ENCODE data around the gene CAMTA1.

CAMTA1 gene

DNA sequence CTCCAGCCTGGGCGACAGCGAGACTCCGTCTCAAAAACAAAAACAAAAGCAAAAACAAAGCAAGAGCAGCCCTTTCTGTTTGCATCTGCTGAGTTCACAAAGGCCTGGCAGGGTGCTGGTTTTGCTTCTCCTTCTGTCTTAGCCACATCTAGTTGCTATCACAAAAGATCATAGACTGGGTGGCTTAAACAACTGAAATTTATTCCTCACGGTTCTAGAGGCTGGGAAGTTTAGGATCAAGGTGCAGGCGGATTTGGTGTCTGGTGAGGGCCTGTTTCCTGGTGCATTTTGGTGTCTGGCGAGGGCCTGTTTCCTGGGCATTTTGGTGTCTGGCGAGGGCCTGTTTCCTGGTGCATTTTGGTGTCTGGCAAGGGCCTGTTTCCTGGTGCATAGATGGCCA is 471.3 kb downstream of the CAMTA1 start:
- DNase-seq (ENCODE audit: low spot score): no peak

DNA sequence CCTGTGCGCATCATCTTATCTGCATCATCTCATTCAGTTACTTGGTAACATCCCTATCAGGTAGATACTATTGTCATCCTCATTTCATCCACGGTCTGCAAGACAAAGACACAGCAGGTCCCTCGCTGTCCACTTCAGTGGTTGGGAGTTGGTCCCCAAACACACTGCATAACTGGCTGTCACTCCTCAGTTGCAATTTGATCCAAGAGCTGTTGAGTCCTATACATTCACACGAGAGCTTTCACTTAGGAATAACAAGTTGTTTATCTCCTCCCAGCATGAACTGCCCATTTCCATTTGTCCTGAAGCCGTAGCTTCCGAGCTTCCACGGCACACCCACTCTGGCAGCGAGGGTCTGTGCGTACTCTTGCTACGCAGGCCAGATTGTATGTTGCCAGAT is 472.0 kb downstream of the CAMTA1 start:
- DNase-seq (ENCODE audit: low spot score): no peak

DNA sequence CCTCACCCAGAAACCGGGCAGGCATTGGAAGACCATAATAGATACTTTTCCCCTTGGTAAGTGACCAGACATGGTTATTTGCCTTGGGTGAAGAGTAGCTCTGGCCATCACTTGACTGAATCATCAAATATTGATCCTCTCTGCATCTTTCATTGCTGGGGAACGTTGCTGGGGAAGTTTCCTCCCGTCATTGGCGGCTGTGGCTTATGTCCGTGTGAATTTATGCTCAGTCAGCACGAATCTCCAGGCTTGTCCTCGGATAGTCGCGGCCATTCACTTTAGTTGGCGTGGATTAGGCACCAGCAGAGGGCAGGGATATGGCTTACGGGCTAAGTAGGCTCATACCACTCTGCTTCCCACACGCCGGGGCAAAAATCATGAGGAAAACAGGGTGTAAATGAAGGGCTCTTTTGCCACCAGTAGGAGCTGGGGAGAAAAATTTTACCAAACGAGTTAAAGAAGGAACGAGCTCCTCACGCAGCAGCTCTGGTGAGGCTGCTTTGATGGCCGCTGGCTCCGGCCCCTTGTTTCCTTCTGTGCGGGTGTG is 473.4 kb downstream of the CAMTA1 start:
- DNase-seq (ENCODE audit: low spot score): no peak

DNA sequence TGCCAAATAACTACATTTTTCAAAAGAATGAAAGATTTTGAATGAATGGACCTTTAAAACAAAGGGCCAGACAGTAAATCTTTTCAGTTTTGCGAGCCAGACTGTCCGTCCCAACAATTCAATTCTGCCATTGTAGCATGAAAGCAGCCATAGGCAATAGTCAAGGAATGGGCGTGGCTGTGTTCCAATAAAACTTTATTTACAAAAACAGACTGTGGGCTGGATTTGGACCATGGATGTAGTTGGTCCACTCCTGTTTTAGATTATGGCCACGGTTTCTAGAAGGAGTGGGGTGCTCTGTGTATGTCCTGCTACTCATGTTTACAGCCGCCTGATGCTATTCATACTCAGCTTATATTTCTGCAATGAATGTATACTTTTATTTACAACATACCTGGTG is 474.7 kb downstream of the CAMTA1 start:
- no peak for DNase-seq (ENCODE audit: low spot score)

DNA sequence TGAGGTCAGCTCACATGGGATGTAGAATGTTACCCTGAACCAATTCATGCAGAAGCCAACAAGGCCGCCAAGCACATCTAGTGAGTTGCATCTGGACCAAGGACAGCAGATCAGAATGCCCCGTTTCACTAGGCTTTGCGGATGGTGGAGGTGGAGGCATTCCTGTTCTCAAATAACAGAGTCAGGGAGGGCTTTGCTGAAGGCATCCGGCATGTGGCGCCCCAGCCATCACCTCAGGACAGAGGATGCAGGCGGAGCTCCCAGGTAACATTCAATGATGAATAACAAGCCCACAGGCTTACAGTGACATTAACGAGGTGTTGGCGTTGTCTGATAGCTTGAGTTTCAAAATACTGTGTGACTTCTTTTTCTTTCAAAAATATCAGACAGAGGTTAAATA is 476.2 kb downstream of the CAMTA1 start:
- DNase-seq (ENCODE audit: low spot score): no peak

DNA sequence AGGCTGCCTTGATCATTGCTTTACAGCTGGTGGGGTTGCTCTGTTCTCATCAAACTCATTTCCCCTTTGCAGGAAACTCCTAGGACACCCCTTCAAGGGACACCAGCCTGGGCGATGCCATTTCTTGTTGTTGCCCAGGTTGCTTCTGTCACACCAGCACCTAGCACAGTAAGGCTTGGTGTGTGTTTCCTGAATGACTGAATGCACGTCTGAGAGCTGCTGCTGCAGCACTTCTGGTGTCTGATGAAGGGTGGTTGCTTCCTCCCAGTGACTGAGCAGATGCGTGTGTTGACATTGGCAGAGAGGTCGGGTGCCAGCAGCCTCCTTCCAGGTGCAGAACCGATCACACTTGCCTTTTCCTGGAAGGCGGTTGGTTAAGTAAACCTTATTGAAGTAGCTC is 477.4 kb downstream of the CAMTA1 start:
- no peak for DNase-seq (ENCODE audit: low spot score)

DNA sequence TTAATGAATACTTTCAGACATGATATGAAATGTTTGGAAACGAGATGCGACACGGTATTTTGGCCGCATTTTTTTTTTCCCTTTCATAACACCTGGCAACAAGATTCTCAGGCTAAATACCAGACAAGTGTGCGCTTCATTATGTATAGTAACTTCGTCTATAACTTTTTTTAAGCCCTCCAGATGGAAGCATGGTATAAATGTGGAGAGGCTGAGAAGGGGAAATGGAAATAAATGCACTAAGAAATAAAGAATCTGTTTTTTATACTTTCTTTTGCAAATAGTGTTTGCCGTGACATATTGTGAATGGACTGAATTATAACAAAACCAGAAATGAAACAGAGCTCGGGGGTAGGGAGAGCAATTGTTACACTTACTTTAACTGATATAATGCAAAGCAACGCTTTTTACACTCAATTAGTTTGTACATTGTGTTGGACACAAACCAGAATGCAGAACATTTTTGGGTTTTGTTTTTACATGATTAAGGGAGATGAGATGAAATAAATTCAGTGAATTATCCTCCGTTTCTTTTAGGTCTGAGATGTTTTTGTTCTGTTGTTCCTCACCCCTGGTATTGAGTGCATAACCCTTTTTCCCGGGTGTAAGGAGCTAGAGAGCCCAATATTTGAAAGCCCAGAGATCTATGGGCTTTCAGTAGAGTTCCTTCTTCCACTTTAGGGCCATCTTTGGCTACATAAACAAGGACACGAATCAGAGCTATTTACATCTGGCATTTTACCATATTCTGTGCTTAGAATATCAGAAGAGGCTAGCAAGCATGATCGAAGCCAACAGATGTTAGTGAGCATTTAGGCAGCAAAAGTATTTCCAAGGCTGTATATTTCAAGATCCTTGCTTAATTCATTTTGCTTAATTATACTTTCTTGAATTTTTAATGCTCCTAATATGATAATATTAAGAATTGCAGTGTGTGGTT is 478.0 kb downstream of the CAMTA1 start:
- DNase-seq (ENCODE audit: low spot score): no peak

DNA sequence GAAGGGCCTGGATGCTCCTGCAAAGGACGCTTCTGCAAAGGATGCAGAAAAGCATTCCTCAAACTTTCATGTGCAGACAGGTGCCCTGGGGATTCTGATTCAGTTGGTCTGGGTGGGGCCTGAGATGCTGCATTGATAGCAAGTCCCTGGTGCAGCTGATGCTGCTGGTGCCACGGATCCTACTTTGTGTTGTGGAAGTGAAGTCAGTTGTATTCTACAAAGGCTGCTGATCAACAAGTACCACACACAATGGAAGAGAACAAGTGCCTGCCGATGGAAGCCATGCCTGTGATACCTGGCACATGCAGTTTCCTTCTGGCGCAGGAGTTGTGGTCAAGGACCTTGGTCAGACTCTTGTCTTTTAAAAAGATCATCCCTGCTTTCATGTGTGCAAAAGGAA is 478.8 kb downstream of the CAMTA1 start:
- DNase-seq (ENCODE audit: low spot score): no peak

DNA sequence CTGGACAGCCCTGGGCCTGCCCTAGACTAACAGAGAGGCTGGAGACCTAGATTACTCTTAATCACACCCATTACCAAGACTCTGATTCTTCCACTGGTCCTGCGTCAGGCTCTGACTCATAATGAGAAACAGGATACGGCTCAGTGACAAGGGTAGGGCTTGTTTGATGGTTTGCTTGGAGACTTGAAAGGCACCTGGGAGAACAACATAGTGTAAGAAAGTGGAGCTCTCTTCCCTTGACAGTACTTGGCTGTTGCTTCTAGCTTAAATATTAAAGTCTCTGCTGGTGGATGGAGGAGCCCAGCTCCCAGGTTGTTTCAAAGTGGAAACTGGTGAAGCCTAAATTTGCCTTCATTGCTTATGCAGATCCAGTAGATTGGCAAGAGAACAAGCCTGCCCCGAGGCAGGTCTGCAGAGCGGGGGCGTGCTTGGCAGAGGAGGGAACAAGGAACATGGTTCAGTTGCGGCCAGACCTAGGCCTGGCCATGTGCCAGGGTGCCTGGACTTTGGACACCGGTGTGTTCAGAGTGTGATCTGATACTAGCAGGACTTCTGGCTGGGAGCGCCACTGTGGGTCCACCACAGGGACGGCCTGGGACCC is 480.6 kb downstream of the CAMTA1 start:
- no peak for DNase-seq (ENCODE audit: low spot score)

DNA sequence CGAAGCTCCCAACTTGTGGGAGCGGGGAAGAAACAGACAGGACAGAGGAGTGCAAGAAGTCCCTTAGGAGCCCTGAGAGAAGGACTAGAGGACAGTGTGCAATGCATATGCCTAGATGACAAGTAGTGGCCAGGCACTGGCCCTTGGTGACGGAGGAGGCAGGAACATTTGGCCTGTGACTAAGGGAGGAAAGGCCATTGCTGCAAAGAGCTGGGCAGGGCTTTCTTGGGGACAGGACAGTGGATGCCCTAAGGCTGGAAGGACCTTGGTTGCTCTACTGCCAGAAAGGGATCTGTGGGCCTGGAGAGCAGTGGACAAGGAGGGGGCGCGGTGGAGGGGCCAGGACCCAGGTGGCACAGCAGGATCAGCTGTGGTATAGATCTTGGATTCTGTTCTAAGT is 481.3 kb downstream of the CAMTA1 start:
- no peak for DNase-seq (ENCODE audit: low spot score)

DNA sequence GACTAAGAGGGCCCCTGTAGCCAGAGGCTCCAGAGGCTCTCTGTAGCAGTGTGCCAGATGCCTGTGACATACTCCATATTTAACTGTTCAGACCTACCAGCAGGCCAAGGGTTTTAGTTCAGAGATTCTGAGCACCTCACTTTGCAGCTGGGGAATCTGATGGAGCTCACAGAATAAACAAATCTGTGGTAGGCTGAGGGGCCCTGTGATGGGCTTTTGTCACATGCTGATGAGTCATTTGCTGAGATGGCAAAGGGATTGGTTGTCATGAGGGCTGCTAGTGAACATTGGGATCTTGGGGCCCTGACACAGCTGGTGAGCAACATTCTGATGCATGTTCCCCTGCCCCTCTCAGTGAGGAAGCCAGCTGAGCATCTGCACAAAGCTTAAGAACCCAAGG is 482.2 kb downstream of the CAMTA1 start:
- no peak for DNase-seq (ENCODE audit: low spot score)

DNA sequence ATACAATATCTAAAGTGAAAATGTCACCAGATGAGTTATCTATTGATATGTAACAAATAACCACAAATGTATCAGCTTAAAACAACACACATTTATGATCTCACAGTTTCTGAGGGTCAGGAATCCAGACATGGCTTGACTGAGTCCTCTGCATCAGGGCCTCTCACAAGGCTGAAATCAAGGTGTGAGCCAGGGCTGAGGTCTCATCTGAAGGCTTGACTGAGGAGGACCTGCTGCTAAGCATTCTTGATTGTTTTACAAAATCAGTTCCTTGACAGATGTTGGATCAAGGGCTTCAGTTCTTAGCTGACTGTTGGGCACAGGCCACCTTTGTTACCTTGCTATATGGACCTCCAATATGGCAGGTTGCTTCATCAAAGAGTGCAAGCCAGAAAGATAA is 483.7 kb downstream of the CAMTA1 start:
- DNase-seq (ENCODE audit: low spot score): no peak

DNA sequence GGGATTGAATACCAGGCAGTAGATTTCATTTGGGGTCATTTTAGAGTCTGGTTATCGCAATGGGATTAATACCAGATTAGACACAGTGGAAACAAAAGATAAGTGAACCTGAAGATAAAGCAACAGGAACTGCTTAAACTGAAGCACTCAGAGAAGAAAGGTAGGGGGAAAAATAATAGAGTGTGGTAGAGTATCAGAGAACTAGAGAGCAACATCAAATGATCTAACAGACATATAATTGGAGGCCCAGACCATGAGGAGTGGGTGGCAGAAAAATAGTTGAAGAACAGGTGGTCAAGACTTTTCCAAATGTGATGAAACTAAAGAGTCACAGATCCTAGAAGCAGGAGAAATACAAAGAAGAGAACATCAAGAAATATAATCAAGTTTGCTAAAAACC is 484.3 kb downstream of the CAMTA1 start:
- no peak for DNase-seq (ENCODE audit: low spot score)

DNA sequence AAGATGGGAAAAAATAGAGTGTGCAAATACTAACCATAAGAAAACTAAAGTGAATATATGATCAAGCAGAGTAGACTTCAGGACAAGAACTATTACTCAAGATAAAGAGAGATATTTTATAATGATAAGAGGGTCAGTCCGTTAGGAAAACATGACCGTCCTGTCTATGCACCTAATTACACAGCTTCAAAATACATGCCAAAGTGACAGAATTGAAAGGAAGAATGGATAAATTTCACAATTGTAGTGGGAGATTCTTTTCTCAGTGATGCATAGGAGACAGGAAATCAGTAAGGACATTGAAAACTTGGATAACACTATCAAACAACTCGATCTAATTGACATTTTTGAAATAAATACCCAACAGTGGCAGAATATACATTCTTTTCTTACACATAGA is 489.0 kb downstream of the CAMTA1 start:
- no peak for DNase-seq (ENCODE audit: low spot score)

DNA sequence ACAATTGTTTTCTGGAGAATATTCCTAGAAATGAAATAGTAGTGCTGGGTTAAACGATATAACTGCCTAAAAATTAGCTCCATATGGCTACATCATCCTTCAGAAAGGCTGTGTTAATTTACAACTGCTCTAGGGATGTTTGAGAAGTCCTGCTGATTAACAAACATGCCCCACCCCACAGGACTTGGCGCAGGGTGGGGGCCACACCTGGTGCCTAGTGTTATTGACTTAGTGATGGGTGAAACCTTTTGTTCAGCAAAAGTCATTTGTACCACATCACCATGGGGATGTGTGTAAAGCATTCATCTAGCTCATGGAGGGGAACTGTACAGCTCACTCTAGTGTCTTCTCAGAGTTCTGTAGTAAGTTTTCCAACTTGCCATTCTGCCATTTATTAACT is 492.8 kb downstream of the CAMTA1 start:
- DNase-seq (ENCODE audit: low spot score): no peak

DNA sequence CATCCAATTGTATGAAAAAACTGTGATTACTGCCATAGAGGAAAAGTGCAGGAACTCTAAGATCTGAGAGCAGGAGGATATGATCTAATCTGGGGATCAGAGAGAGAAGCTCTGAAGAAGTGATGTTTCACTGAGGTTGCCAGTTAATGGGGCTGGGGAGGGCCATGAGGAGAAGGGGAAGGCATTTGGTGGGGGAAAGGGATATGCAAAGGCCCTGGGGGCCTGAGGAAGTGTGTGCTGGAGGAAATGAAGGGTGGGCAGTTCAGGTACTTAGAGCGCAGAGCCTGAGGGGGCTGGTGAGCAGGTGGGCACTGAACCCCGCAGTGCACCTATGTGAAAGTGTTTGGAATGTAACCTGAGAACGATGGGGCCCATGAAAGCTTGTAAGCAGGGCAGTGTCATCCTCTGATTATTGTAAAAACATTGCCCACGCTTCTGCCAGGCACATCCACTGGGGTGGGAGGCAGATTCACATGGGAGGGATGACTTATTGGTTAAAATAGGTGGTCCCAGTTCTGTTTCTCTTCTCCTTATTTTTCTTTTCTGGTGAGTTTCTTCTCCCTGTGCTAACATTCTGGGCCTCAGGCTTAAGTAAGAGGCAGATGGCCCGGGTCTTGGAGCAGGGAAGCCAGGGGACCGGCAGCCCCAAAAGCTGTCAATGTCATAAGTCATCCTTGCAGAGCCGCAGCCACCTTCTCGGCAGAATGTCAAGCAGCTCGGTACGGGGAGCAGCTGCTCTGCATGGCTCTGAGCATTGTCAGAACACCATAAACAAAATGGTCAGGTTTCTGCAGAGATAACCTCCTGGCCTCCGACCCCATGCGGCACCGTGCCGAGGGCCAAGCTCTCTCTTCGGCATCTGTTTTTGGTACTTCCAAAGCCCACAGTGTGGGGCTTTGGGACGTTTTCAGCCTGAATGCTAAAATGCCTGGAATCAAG is 493.8 kb downstream of the CAMTA1 start:
- DNase-seq (ENCODE audit: low spot score): no peak

DNA sequence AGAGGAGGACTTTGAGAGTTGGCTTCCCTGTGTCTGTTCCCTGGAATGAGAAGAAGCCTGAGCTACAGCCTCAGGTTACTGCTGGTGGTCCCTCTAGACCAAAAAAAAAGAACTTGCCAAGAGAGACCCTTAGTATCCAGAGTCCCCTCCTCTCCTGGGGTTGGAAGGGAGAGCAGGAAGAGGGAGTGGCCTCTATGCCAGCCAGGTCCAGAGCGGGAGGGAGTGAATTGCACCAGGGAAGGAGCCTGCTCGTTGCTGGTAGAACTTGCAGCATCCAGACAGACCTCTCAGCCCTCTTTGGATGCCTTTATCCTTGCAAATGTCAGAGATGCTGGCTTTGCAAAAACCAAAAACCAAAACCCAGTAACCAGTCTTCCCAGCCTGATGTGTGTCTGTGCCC is 494.5 kb downstream of the CAMTA1 start:
- no peak for DNase-seq (ENCODE audit: low spot score)

DNA sequence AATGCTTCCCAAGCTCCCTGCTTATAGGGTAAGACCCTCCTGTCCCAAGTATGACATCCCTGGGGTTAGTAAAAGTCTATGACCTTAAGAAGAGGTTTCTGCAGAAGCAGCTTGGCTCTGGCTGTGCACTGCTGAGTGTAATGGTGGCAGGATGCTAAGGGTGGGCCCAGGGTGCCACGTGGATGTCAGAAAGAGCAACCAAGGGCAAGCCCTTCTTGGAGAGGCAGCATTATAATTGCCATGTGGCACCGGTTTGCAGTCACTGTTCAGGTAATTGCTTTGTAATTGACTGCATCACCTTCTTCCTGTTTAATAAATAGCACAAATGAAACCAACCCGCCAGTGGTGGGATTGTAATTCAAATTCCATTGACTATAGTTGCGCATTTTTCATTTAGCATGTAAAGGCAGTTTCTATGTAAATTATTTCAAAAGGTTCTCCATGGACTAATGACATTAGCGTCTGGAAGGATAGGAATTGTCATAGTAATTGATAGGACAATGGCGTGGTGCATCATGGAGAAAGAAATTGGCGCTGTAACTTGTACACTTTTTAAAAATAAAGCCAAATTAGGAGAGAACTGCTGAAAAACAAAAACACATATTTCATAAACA is 495.2 kb downstream of the CAMTA1 start:
- DNase-seq (ENCODE audit: low spot score): no peak

DNA sequence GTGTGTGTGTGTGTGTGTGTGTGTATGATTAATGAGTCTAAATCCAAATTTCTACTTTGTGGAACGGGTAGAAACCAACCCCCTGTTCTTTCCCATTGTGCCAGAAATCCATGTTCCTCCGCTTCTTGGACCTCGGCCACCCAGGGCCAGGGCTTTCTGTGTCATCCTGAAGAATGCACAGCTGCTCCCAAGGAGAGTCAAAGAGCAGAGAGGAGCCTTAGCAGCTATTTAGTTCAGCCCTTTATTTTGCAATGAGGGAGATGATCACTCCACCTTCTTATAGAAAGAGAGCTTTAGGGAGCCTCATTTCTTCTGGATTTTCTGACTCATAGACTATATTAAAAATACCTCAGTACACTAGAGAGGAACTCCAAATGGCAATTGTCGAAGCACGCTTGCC is 496.6 kb downstream of the CAMTA1 start:
- DNase-seq (ENCODE audit: low spot score): no peak

DNA sequence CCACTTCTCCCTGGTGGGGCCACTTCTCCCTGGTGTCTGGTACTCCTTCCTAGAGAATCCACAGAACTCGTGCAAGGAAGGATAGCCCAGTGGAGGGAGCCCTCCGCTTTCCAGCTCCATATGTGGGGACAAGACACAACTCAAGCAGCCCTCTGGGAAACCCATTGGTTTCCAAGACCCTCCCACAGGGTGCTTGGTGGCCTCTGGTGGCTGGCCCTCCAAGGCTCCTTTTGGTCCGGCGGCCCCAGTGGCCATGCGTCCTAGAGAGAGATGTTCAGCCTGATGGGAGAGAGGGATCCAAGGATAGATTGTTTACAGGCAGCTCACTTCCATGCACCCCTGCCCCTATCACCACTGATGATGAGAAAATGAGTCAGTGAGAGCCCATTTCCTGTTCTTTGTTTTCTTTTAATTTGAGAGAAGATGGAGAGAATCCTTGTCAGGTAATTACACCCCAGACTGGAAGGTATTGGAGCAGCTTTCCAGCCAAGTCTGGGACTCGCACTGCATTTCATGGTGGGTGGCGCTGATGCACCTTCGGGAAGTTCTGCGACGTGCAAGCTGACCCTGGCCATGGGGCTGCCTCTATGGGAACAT is 499.7 kb downstream of the CAMTA1 start:
- DNase-seq (ENCODE audit: low spot score): no peak

DNA sequence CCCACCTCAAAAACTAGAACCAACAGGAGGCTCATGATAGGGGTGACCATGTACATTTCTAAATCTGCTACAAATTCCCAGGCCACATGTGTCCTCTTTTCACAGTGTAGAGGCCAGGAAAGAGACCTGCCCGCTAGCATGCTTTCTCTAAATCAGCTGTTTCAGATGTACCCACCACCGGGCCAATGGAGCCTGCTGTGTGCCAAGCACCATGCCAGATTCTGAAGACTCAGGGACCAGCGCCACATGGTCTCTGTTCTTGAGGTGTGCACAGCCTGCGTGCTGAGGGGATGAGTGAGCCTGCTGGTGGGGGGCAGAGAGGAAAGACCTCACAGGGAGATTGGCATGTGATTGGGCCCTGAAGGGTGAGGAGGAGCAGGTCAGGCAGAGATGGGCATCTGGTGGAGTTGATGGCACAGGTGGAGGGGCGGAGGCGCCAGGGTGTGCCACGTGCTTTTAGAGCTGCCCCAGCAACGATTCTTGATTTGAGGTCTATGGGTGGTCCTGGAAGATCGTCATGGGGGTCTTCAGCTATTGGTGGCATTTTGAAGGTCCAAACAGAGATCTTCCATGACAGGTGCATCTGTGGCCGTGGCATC is 500.7 kb downstream of the CAMTA1 start:
- DNase-seq (ENCODE audit: low spot score): no peak

Data from pons (tissue), 1 donor.